Activated naive CD4-positive, alpha-beta T cell treated with anti-CD3 and anti-CD28 coated beads, Interleukin-2, amount 10 ng/mL, durations not matched to agents 7 days and 5 days (primary cell): ENCODE data around the gene OR7C1.
A peak's percentile ranks its signal among the peaks of the same experiment; 100 is the strongest.
"Not testable (repeated sequence)": the region's sequence is repeated elsewhere in the genome, so short reads cannot be mapped to it uniquely, and the experiment has no call there.

Experiments used
- CTCF ChIA-PET: fragments of 350-600 bp; sonication (Branson Sonifier 250); formaldehyde crosslinking; loops from one replicate; lab custom pipeline; 2021; ENCODE audit warnings: antibody characterized with exemption; lab: Charles Lee
- DNase-seq: peaks from one replicate; pipeline ENCODE4 v3.0.0-alpha.2; 2020
- H3K27ac Mint-ChIP-seq: one replicate; pipeline ENCODE4 v1.8.0; 2021; ENCODE audit warnings: mild to moderate bottlenecking, moderate library complexity, mixed read lengths
- H3K27me3 Mint-ChIP-seq: one replicate; pipeline ENCODE4 v1.8.0; 2021; ENCODE audit warnings: mild to moderate bottlenecking, mixed read lengths
- H3K36me3 Mint-ChIP-seq: one replicate; pipeline ENCODE4 v1.8.0; 2021; ENCODE audit warnings: mixed read lengths
- H3K4me1 Mint-ChIP-seq: one replicate; pipeline ENCODE4 v1.8.0; 2021; ENCODE audit warnings: mixed read lengths
- H3K4me3 Mint-ChIP-seq: one replicate; pipeline ENCODE4 v1.8.0; 2021; ENCODE audit warnings: mild to moderate bottlenecking, moderate library complexity, mixed read lengths
- H3K9me3 Mint-ChIP-seq: one replicate; pipeline ENCODE4 v1.8.0; 2021; ENCODE audit warnings: mixed read lengths

Gene OR7C1

GRCh38 chr19:14809272-14810057, 25.5 kb downstream of the OR7C1 start:
- Mint-ChIP-seq H3K9me3 (no peaks in the 10 kb centered on the region), H3K36me3 (no peaks in the 10 kb centered on the region), H3K27ac (no peak overlapping the region), H3K4me3 (no peak overlapping the region), H3K27me3 (peaks cover 7% of the 10 kb centered on the region), H3K4me1 (no peaks in the 10 kb centered on the region)
- CTCF ChIA-PET, result no interaction called here
- no peak for DNase-seq

GRCh38 chr19:14804765-14805164, 30.2 kb downstream of the OR7C1 start:
- H3K9me3 Mint-ChIP-seq, result no peaks in the 10 kb centered on the region
- no peak overlapping the region for H3K4me3 Mint-ChIP-seq
- CTCF ChIA-PET, result no interaction called here
- H3K27ac Mint-ChIP-seq, result no peak overlapping the region
- DNase-seq, result no peak
- H3K36me3 Mint-ChIP-seq, result no peaks in the 10 kb centered on the region
- H3K27me3 Mint-ChIP-seq, result peaks cover 6% of the 10 kb centered on the region
- no peaks in the 10 kb centered on the region for H3K4me1 Mint-ChIP-seq

DNA sequence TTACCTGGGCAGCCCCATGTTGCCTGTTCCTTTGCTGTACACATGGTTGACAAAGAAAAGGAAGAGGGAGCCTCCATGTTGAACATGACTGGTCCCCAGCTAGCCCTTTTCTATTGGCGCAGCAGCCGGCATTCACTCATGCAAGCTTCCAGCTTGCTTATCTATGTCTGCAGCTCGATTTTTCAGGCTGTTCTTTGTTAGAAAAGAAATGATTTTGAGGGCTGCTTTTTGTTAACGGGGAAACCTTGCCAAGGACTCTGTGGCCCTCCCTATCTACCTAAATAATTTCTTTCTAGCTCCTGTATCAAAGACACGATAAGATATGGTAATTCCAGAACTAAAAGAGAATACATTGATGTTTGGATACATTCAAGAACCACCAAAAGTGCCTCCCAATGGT, 36.2 kb downstream of the OR7C1 start:
- Mint-ChIP-seq H3K27ac (no peak overlapping the region), H3K27me3 (no peaks in the 10 kb centered on the region), H3K4me1 (no peaks in the 10 kb centered on the region), H3K36me3 (no peaks in the 10 kb centered on the region), H3K9me3 (no peaks in the 10 kb centered on the region), H3K4me3 (no peak overlapping the region)
- CTCF ChIA-PET, result no interaction called here
- DNase-seq, result no peak

GRCh38 chr19:14796021-14796420, 39.0 kb downstream of the OR7C1 start:
- no peak overlapping the region for H3K27ac Mint-ChIP-seq
- no peaks in the 10 kb centered on the region for H3K9me3 Mint-ChIP-seq
- CTCF ChIA-PET, result no interaction called here
- no peaks in the 10 kb centered on the region for H3K4me1 Mint-ChIP-seq
- no peaks in the 10 kb centered on the region for H3K36me3 Mint-ChIP-seq
- no peak for DNase-seq
- peaks cover 3% of the 10 kb centered on the region for H3K27me3 Mint-ChIP-seq
- H3K4me3 Mint-ChIP-seq, result no peak overlapping the region

- Mint-ChIP-seq H3K4me3 (no peak overlapping the region), H3K27me3 (peaks cover 4% of the 10 kb centered on the region), H3K36me3 (no peaks in the 10 kb centered on the region), H3K4me1 (no peaks in the 10 kb centered on the region), H3K9me3 (no peaks in the 10 kb centered on the region), H3K27ac (no peak overlapping the region)
- no peak for DNase-seq
- CTCF ChIA-PET, result interaction anchor here (0.6 to 0.8 kb wide), 2 partner anchors 9 to 1277 kb away, joined by 3 read pairs; no protein-coding TSS in a partner anchor
These were observed 39.8 kb downstream of the OR7C1 start for GRCh38 chr19:14795078-14795721.

- H3K27me3 Mint-ChIP-seq, H3K4me1 Mint-ChIP-seq, H3K9me3 Mint-ChIP-seq, DNase-seq, CTCF ChIA-PET, H3K27ac Mint-ChIP-seq, H3K4me3 Mint-ChIP-seq, H3K36me3 Mint-ChIP-seq: not testable (repeated sequence)
These were observed 42.7 kb downstream of the OR7C1 start for GRCh38 chr19:14792250-14792649.

DNA sequence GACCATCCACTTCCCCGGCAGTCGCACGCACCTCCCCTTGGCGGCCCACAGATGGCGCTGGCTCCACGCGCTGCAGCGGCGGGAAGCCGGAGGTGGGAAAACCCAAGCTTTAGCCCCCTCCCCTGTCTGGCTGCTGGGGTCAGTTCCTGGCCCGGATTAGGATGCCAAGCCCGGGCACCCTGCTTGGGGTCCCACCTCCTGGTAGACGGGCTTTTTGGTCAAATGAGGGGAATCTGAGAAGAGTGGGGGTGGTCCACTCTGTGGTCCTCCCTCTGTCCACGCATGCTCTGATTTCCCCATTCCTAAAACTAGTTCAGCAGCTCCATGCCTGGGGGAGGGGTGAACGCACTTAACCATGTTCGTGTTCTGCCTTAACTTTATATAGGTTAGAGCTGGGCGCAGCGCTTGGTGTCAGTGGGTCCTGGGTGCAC, 48.5 kb downstream of the OR7C1 start:
- no peak for DNase-seq
- Mint-ChIP-seq H3K27ac (no peak overlapping the region), H3K27me3 (peaks cover 23% of the 10 kb centered on the region), H3K9me3 (no peaks in the 10 kb centered on the region), H3K4me3 (no peak overlapping the region), H3K4me1 (peaks cover 11% of the 10 kb centered on the region), H3K36me3 (no peaks in the 10 kb centered on the region)
- CTCF ChIA-PET, result interaction anchor here (0.6 to 1.5 kb wide), 7 partner anchors 8 to 106 kb away, joined by 3 to 5 read pairs (median 3); partner anchors contain the start of gene ADGRE2

DNA sequence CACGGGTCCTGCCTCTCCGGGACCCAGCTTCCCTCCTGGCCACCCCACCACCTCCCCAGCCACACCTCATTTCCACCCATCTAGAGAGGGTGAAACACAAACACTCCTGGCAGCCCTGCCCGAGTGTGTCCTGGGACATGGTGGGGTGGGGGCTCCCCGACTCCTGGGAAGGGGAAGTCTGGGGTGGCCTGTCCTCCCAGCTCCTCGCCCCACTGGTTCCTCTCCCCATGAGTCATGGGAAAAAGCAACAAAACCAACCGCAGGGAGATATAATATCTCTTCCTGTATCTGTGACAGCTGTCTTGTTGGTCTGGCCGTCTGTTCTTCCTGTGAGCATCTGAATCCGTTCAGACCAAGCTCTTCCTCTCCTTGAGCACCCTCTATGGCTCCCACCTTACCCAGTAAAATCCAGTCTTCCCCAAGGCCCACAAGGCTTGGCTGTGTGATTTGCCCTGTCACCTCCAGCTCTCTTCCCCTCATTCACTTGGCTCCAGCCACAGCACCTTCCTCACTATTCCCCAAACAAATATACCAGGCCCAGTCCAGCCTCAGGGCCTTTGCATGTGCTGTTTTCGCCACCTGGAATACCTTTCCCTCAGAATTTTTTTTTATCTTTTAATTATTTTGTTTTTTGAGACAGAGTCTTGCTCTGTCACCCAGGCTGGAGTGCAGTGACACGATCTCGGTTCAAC, 49.7 kb downstream of the OR7C1 start:
- Mint-ChIP-seq H3K4me1 (peaks cover 11% of the 10 kb centered on the region), H3K27me3 (peaks cover 23% of the 10 kb centered on the region)
- not testable (repeated sequence) for DNase-seq, H3K36me3 Mint-ChIP-seq, H3K4me3 Mint-ChIP-seq, H3K9me3 Mint-ChIP-seq, H3K27ac Mint-ChIP-seq
- CTCF ChIA-PET, result interaction anchor here (1.5 kb wide), 1 partner anchor 8 kb away, joined by 5 read pairs; no protein-coding TSS in a partner anchor

- peaks cover 11% of the 10 kb centered on the region for H3K4me1 Mint-ChIP-seq
- not testable (repeated sequence) for H3K27ac Mint-ChIP-seq, H3K9me3 Mint-ChIP-seq, H3K4me3 Mint-ChIP-seq, H3K36me3 Mint-ChIP-seq, DNase-seq
- CTCF ChIA-PET, result interaction anchor here (1.5 kb wide), 1 partner anchor 8 kb away, joined by 5 read pairs; no protein-coding TSS in a partner anchor
- peaks cover 23% of the 10 kb centered on the region for H3K27me3 Mint-ChIP-seq
These were observed 50.3 kb downstream of the OR7C1 start for GRCh38 chr19:14784730-14785101.

GRCh38 chr19:14783410-14783998, 51.5 kb downstream of the OR7C1 start:
- H3K27me3 Mint-ChIP-seq, result peaks cover 27% of the 10 kb centered on the region
- H3K4me3 Mint-ChIP-seq, H3K36me3 Mint-ChIP-seq, H3K27ac Mint-ChIP-seq, CTCF ChIA-PET, H3K9me3 Mint-ChIP-seq, DNase-seq: not testable (repeated sequence)
- peaks cover 11% of the 10 kb centered on the region for H3K4me1 Mint-ChIP-seq

DNA sequence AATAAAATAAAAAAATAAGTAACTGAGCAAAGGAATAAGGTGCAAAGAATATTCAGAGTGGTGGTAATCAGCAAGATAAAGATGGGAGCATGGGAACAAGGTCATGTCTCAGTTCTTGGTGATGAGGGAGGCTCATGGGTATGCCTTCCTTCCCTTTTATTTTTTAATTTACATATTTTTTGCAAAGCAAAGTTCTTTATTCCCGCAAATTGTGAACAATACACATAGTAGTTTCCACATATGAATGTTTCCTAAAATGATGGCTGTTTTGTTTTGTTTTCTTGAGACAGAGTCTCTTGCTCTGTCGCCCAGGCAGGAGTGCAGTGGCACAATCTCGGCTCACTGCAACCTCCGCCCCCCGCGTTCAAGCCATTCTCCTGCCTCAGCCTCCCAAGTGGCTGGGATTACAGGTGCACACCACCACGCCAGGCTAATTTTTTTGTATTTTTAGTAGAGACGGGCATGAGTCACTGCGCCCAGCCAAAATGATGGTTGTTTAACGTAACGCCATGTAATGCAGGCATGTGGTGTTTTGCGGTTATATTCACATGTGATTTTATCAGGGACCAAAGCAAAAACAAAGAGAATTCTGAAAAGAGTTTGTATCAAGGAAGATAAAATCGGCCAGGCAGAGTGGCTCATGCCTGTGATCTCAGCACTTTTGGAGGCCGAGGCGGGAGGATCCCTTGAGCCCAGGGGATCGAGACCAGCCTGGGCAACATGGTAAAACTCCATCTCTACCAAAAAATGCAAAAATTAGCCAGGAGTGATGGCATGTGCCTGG, 52.2 kb downstream of the OR7C1 start:
- no peak overlapping the region for H3K27ac Mint-ChIP-seq
- no peak overlapping the region for H3K4me3 Mint-ChIP-seq
- H3K27me3 Mint-ChIP-seq, result peaks cover 32% of the 10 kb centered on the region
- H3K9me3 Mint-ChIP-seq, result no peaks in the 10 kb centered on the region
- DNase-seq, result no peak
- peaks cover 11% of the 10 kb centered on the region for H3K4me1 Mint-ChIP-seq
- no peaks in the 10 kb centered on the region for H3K36me3 Mint-ChIP-seq
- CTCF ChIA-PET, result no interaction called here

- H3K4me1 Mint-ChIP-seq, result peaks cover 13% of the 10 kb centered on the region
- H3K9me3 Mint-ChIP-seq, CTCF ChIA-PET, DNase-seq, H3K4me3 Mint-ChIP-seq, H3K27ac Mint-ChIP-seq, H3K36me3 Mint-ChIP-seq: not testable (repeated sequence)
- peaks cover 40% of the 10 kb centered on the region for H3K27me3 Mint-ChIP-seq
These were observed 53.1 kb downstream of the OR7C1 start for GRCh38 chr19:14781713-14782536.

GRCh38 chr19:14780622-14781225, 54.3 kb downstream of the OR7C1 start:
- H3K9me3 Mint-ChIP-seq, H3K4me3 Mint-ChIP-seq, H3K36me3 Mint-ChIP-seq, DNase-seq, CTCF ChIA-PET: not testable (repeated sequence)
- H3K27ac Mint-ChIP-seq, result peak overlapping the region; percentile 11
- H3K4me1 Mint-ChIP-seq, result peaks cover 14% of the 10 kb centered on the region
- peaks cover 52% of the 10 kb centered on the region for H3K27me3 Mint-ChIP-seq
